SK-N-SH (cell line): ENCODE results near the gene RBBP8NL. TPM values are rescaled to one million over a fixed set of nuclear protein-coding genes. Genes with fewer than 3 reads are reported as not detected.

Source experiments
- CTCF ChIA-PET: fragments of 300-600, 350-600 bp; formaldehyde crosslinking; extraction: SDS; loops from one replicate; lab custom pipeline; 2021; lab: Yijun Ruan, JAX
- POLR2A ChIA-PET: fragments of 350-600 bp; sonication (Branson Sonifier 250); formaldehyde crosslinking; extraction: SDS; loops from one replicate; lab custom pipeline; 2020; ENCODE audit warnings: antibody characterized with exemption, inconsistent platforms; lab: Yijun Ruan, JAX
- DNase-seq: peaks from one replicate; pipeline ENCODE4 v3.0.0; 2012
- H2AFZ ChIP-seq: fragments of 200-600 bp; sonication (generic); 2 replicates; pipeline ENCODE4 v1.8.1; 2016; ENCODE audit warnings: antibody characterized with exemption, mild to moderate bottlenecking, low read depth
- H3F3A ChIP-seq: fragments of 200-600 bp; sonication (generic); replicated peaks from 2 replicates; pipeline ENCODE3; 2016; ENCODE audit warnings: antibody characterized with exemption, mild to moderate bottlenecking; ENCODE audit not compliant: insufficient read depth
- H3K27ac ChIP-seq, 2 experiments: fragments of 200-500 bp in 1 of 2; fragments of 200-600 bp in 1 of 2; sonication (Bioruptor generic) in 1 of 2; sonication (generic), shearing (Covaris generic) in 1 of 2; 2 replicates each; pipeline versions ENCODE4 v1.5.1 to v1.6.1; 2014 to 2016; ENCODE audit warnings: low read depth in 2 of 2, inconsistent platforms in 1 of 2, low read length in 1 of 2, mild to moderate bottlenecking in 1 of 2, mixed read lengths in 1 of 2
- H3K27me3 ChIP-seq: fragments of 200-600 bp; sonication (generic), shearing (Covaris generic); 2 replicates; pipeline ENCODE4 v1.6.1; 2016; ENCODE audit warnings: mixed run types; ENCODE audit not compliant: insufficient read depth
- H3K36me3 ChIP-seq, 2 experiments: fragments of 200-500 bp in 1 of 2; fragments of 200-600 bp in 1 of 2; sonication (Bioruptor generic) in 1 of 2; sonication (generic) in 1 of 2; replicated peaks in 1 of 2; 2 replicates each; pipeline versions ENCODE3 to v1.5.1; 2014 to 2016; ENCODE audit warnings: low read length in 1 of 2, mild to moderate bottlenecking in 1 of 2; ENCODE audit not compliant: insufficient read depth in 2 of 2, control insufficient read depth in 1 of 2
- H3K4me1 ChIP-seq, 2 experiments: fragments of 200-500 bp in 1 of 2; fragments of 200-600 bp in 1 of 2; sonication (Bioruptor generic) in 1 of 2; sonication (generic), shearing (Covaris generic) in 1 of 2; 2 replicates each; pipeline versions ENCODE4 v1.5.1 to v1.6.1; 2014 to 2016; ENCODE audit warnings: low read depth in 1 of 2, low read length in 1 of 2, mixed run types in 1 of 2; ENCODE audit not compliant: insufficient read depth in 2 of 2, control insufficient read depth in 1 of 2
- H3K4me2 ChIP-seq: fragments of 200-600 bp; sonication (generic), shearing (Covaris generic); 2 replicates; pipeline ENCODE4 v1.6.1; 2017; ENCODE audit warnings: mixed run types
- H3K4me3 ChIP-seq, 2 experiments: fragments of 200-500 bp in 1 of 2; fragments of 200-600 bp in 1 of 2; sonication (Bioruptor generic) in 1 of 2; sonication (generic), shearing (Covaris generic) in 1 of 2; 2 replicates each; pipeline versions ENCODE4 v1.5.1 to v1.8.1; 2014 to 2016; ENCODE audit warnings: low read depth in 2 of 2, inconsistent platforms in 1 of 2, low read length in 1 of 2, mild to moderate bottlenecking in 1 of 2, mixed read lengths in 1 of 2, moderate library complexity in 1 of 2
- H3K79me2 ChIP-seq: fragments of 200-600 bp; sonication (generic); 2 replicates; pipeline ENCODE4 v1.8.1; 2017; ENCODE audit warnings: mild to moderate bottlenecking; ENCODE audit not compliant: insufficient read depth
- H3K9ac ChIP-seq: fragments of 200-600 bp; sonication (generic); 2 replicates; pipeline ENCODE4 v1.6.1; 2017; ENCODE audit warnings: mixed run types
- H3K9me2 ChIP-seq: fragments of 200-600 bp; sonication (generic); 2 replicates; pipeline ENCODE4 v1.6.1; 2017; ENCODE audit warnings: mixed run types
- H3K9me3 ChIP-seq: fragments of 200-600 bp; sonication (generic); 2 replicates; pipeline ENCODE4 v1.6.1; 2017; ENCODE audit warnings: mixed run types, mild to moderate bottlenecking, moderate library complexity
- H4K20me1 ChIP-seq: fragments of 200-600 bp; sonication (generic); 2 replicates; pipeline ENCODE4 v1.6.1; 2017; ENCODE audit warnings: mild to moderate bottlenecking, mixed run types; ENCODE audit not compliant: insufficient read depth
- CHD2 ChIP-seq: fragments of 150-350 bp; IDR thresholded peaks from 2 replicates; pipeline ENCODE4 v1.6.1; 2018; ENCODE audit warnings: low read length; ENCODE audit not compliant: partially characterized antibody
- ELF1 ChIP-seq: IDR thresholded peaks from 2 replicates; pipeline ENCODE4 v1.4.0; 2012
- EP300 ChIP-seq, 2 experiments: IDR thresholded peaks; 2 replicates each; pipeline versions ENCODE4 v1.4.0 to v1.6.1; 2012; ENCODE audit warnings: borderline replicate concordance in 1 of 2, low read depth in 1 of 2, low read length in 1 of 2
- EZH2phosphoT487 ChIP-seq: fragments of 200-600 bp; sonication (generic); IDR thresholded peaks from 2 replicates; pipeline ENCODE4 v1.6.1; 2017; ENCODE audit warnings: low read depth, mixed run types, mild to moderate bottlenecking, antibody characterized with exemption, moderate library complexity, borderline replicate concordance
- FOSL2 ChIP-seq: IDR thresholded peaks from 2 replicates; pipeline ENCODE4 v1.4.0; 2012; ENCODE audit warnings: low read depth, mild to moderate bottlenecking, moderate library complexity, borderline replicate concordance
- GATA2 ChIP-seq: sonication (generic); formaldehyde crosslinking; IDR thresholded peaks from 2 replicates; pipeline ENCODE4 v1.5.0; 2020; ENCODE audit warnings: mild to moderate bottlenecking, missing genetic modification reagents
- MAX ChIP-seq: IDR thresholded peaks from 2 replicates; pipeline ENCODE4 v1.4.0; 2012; ENCODE audit warnings: low read depth
- MEF2A ChIP-seq: IDR thresholded peaks from 2 replicates; pipeline ENCODE4 v1.4.0; 2012; ENCODE audit warnings: low read depth, borderline replicate concordance
- MXI1 ChIP-seq: IDR thresholded peaks from 2 replicates; pipeline ENCODE4 v1.6.1; 2012; ENCODE audit warnings: mild to moderate bottlenecking, low read depth, low read length, improper control_type of control experiment
- NFIC ChIP-seq: IDR thresholded peaks from 2 replicates; pipeline ENCODE4 v1.4.0; 2012; ENCODE audit warnings: borderline replicate concordance
- RCOR1 ChIP-seq: fragments of 150-350 bp; IDR thresholded peaks from 2 replicates; pipeline ENCODE4 v1.6.1; 2017; ENCODE audit warnings: antibody characterized with exemption, low read length
- RFX5 ChIP-seq: IDR thresholded peaks from 2 replicates; pipeline ENCODE4 v1.6.1; 2012; ENCODE audit warnings: mild to moderate bottlenecking, improper control_type of control experiment, low read length
- RXRA ChIP-seq: IDR thresholded peaks from 2 replicates; pipeline ENCODE4 v1.4.0; 2012; ENCODE audit warnings: low read depth, mild to moderate bottlenecking, borderline replicate concordance
- TEAD4 ChIP-seq: IDR thresholded peaks from 2 replicates; pipeline ENCODE4 v1.4.0; 2012; ENCODE audit warnings: mild to moderate bottlenecking, borderline replicate concordance; ENCODE audit not compliant: insufficient read depth
- WGBS: methylation state at CpG from one replicate; pipeline ENCODE4 v1.1.6; 2017; ENCODE audit warnings: low lambda C conversion rate; 5-methylcytosine and 5-hydroxymethylcytosine counted together
- polyA plus RNA-seq, 3 experiments: library from polyadenylated mRNA; depleted of rRNA; stranded (reverse); fragments of >200 nt; gene quantifications; 2 replicates each; pipeline ENCODE4 v1.2.3, GENCODE V29; 2012
- TF ChIP-seq, protein P1 (sequence below): fragments of 150-350 bp; IDR thresholded peaks from 2 replicates; pipeline ENCODE4 v1.6.1; 2016; ENCODE audit warnings: mild to moderate bottlenecking, low read depth, low read length
- TF ChIP-seq, protein P2 (sequence below): IDR thresholded peaks from 2 replicates; pipeline ENCODE4; 2012
- TF ChIP-seq, protein P3 (sequence below): IDR thresholded peaks from 2 replicates; pipeline ENCODE4 v1.4.0; 2012; ENCODE audit warnings: low read depth, borderline replicate concordance
- TF ChIP-seq, protein P4 (sequence below): fragments of 200-600 bp; sonication (generic); IDR thresholded peaks from 2 replicates; pipeline ENCODE4 v1.6.1; 2017; ENCODE audit warnings: antibody characterized with exemption, mild to moderate bottlenecking, moderate library complexity

The RBBP8NL gene
- polyA plus RNA-seq, 1 of the 3 experiments (the other 2 are of a cell fraction): not detected

DNA sequence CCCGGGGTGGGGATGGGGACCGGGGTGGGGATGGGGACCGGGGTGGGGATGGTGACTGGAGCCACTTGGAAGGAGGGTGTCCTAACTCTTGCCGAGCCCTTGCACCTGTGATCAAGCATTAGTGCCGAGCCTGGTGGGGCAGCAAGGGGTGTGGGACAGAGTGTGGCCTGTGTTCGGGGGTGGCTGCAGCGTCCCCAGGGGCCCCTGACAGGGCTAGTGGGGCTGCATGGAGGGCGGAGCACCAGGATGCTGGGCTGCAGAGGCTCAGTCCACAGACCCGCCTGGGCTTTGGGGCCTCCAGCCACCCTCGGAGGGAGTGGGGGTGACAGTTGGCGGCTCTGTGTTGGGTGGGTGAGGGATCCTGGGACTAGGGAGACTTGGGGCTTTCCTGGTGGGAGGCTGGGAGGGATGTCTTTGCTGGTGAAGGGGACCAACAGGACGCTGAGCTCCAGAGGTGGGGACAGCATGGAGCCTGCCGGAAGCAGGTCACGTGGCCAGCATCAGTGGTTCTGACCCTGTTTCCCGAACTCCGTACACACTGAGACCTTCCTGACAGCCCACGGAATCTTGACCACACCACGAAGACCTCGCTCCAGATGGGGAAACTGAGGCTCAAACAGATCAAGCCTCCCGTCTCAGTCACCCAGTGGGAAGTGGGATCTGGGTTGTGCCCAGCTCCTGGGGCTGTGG is 4.6 kb downstream of the RBBP8NL start:
- no peaks in the 10 kb centered on the region for H4K20me1 ChIP-seq
- H3K4me2 ChIP-seq: no peak overlapping the region
- H3K4me1 ChIP-seq: no peaks in the 10 kb centered on the region
- no peaks in the 10 kb centered on the region for H3K9me3 ChIP-seq
- H3K27ac ChIP-seq: no peak overlapping the region
- H2AFZ ChIP-seq: no peak overlapping the region
- no peak for DNase-seq
- H3K9me2 ChIP-seq: no peaks in the 10 kb centered on the region
- no peaks in the 10 kb centered on the region for H3K79me2 ChIP-seq
- WGBS: 60% methylated on average over 15 of the region's 20 CpGs
- H3K9ac ChIP-seq: no peak overlapping the region
- TF ChIP-seq GATA2 (no peak), NFIC (no peak), RCOR1 (no peak), MEF2A (no peak), MXI1 (no peak), FOSL2 (no peak), EZH2phosphoT487 (no peak), CHD2 (no peak), MAX (no peak), RXRA (no peak), RFX5 (no peak), ELF1 (no peak), TEAD4 (no peak), EP300 (IDR thresholded peaks at IDR 0.05; ENCODE audit: borderline replicate concordance in 1 of 2, low read depth in 1 of 2, low read length in 1 of 2) (no peak)
- TF ChIP-seq, protein P1, sequence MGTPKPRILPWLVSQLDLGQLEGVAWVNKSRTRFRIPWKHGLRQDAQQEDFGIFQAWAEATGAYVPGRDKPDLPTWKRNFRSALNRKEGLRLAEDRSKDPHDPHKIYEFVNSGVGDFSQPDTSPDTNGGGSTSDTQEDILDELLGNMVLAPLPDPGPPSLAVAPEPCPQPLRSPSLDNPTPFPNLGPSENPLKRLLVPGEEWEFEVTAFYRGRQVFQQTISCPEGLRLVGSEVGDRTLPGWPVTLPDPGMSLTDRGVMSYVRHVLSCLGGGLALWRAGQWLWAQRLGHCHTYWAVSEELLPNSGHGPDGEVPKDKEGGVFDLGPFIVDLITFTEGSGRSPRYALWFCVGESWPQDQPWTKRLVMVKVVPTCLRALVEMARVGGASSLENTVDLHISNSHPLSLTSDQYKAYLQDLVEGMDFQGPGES: no peak
- TF ChIP-seq, protein P2, sequence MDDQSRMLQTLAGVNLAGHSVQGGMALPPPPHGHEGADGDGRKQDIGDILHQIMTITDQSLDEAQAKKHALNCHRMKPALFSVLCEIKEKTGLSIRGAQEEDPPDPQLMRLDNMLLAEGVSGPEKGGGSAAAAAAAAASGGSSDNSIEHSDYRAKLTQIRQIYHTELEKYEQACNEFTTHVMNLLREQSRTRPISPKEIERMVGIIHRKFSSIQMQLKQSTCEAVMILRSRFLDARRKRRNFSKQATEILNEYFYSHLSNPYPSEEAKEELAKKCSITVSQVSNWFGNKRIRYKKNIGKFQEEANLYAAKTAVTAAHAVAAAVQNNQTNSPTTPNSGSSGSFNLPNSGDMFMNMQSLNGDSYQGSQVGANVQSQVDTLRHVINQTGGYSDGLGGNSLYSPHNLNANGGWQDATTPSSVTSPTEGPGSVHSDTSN: no peak
- TF ChIP-seq, protein P3, sequence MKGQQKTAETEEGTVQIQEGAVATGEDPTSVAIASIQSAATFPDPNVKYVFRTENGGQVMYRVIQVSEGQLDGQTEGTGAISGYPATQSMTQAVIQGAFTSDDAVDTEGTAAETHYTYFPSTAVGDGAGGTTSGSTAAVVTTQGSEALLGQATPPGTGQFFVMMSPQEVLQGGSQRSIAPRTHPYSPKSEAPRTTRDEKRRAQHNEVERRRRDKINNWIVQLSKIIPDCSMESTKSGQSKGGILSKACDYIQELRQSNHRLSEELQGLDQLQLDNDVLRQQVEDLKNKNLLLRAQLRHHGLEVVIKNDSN: no peak
- TF ChIP-seq, protein P4, sequence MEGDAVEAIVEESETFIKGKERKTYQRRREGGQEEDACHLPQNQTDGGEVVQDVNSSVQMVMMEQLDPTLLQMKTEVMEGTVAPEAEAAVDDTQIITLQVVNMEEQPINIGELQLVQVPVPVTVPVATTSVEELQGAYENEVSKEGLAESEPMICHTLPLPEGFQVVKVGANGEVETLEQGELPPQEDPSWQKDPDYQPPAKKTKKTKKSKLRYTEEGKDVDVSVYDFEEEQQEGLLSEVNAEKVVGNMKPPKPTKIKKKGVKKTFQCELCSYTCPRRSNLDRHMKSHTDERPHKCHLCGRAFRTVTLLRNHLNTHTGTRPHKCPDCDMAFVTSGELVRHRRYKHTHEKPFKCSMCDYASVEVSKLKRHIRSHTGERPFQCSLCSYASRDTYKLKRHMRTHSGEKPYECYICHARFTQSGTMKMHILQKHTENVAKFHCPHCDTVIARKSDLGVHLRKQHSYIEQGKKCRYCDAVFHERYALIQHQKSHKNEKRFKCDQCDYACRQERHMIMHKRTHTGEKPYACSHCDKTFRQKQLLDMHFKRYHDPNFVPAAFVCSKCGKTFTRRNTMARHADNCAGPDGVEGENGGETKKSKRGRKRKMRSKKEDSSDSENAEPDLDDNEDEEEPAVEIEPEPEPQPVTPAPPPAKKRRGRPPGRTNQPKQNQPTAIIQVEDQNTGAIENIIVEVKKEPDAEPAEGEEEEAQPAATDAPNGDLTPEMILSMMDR: no peak
- H3K27me3 ChIP-seq: no peaks in the 10 kb centered on the region
- POLR2A ChIA-PET: no interaction called here
- no peak overlapping the region for H3K4me3 ChIP-seq
- CTCF ChIA-PET: interaction anchor here (1.0 kb wide), 1 partner anchor 195 kb away, joined by 3 read pairs; no protein-coding TSS in a partner anchor
- no peaks in the 10 kb centered on the region for H3K36me3 ChIP-seq
- H3F3A ChIP-seq: no peaks in the 10 kb centered on the region
